HepG2 (cell line): Measurements from ENCODE around the gene BTBD7. TPM values are rescaled to one million over a fixed set of nuclear protein-coding genes. Genes with fewer than 3 reads are reported as not detected.
A peak's percentile ranks its signal among the peaks of the same experiment; 100 is the strongest.

Source experiments
- AHR ChIP-seq: IDR thresholded peaks from 2 replicates; pipeline ENCODE4 v1.6.1; 2018; ENCODE audit warnings: missing genetic modification reagents, missing compliant biosample characterization
- BORCS8-MEF2B ChIP-seq: sonication (generic); formaldehyde crosslinking; IDR thresholded peaks from 2 replicates; pipeline ENCODE4 v1.8.0; 2022; ENCODE audit warnings: mild to moderate bottlenecking, missing genetic modification reagents
- CBX5 ChIP-seq: sonication (generic); formaldehyde crosslinking; IDR thresholded peaks from 2 replicates; pipeline ENCODE4 v1.4.0; 2020; ENCODE audit warnings: missing genetic modification reagents, borderline replicate concordance
- DNMT1 ChIP-seq: sonication (generic); formaldehyde crosslinking; IDR thresholded peaks from 2 replicates; pipeline ENCODE4 v1.5.1; 2020; ENCODE audit warnings: mild to moderate bottlenecking, missing genetic modification reagents
- FOXM1 ChIP-seq: sonication (generic); formaldehyde crosslinking; IDR thresholded peaks from 2 replicates; pipeline ENCODE4 v1.5.0; 2020; ENCODE audit warnings: missing genetic modification reagents
- IKZF5 ChIP-seq: IDR thresholded peaks from 2 replicates; pipeline ENCODE4 v1.6.1; 2018; ENCODE audit warnings: missing genetic modification reagents, mild to moderate bottlenecking, missing compliant biosample characterization
- ISL2 ChIP-seq: sonication (generic); formaldehyde crosslinking; IDR thresholded peaks from 2 replicates; pipeline ENCODE4 v1.5.0; 2020; ENCODE audit warnings: missing genetic modification reagents
- JUND ChIP-seq: sonication (generic); formaldehyde crosslinking; IDR thresholded peaks from 2 replicates; pipeline ENCODE4 v1.8.0; 2022; ENCODE audit warnings: mild to moderate bottlenecking, missing genetic modification reagents
- PITX1 ChIP-seq: sonication (generic); formaldehyde crosslinking; IDR thresholded peaks from 2 replicates; pipeline ENCODE4 v1.5.1; 2020; ENCODE audit warnings: mild to moderate bottlenecking, missing genetic modification reagents
- PPARG ChIP-seq: conservative IDR thresholded peaks from 2 replicates; pipeline ENCODE4 v1.6.1; 2016; ENCODE audit warnings: missing biosample characterization, missing genetic modification reagents
- PTBP1 ChIP-seq: fragments of 200-400 bp; formaldehyde crosslinking; IDR thresholded peaks from 2 replicates; pipeline ENCODE4 v1.6.1; 2018; ENCODE audit warnings: low read length, low read depth; ENCODE audit not compliant: poor library complexity, severe bottlenecking
- RFXAP ChIP-seq: sonication (generic); formaldehyde crosslinking; IDR thresholded peaks from 2 replicates; pipeline ENCODE4 v1.4.0; 2020; ENCODE audit warnings: missing genetic modification reagents, borderline replicate concordance
- SAFB2 ChIP-seq: sonication (generic); formaldehyde crosslinking; IDR thresholded peaks from 2 replicates; pipeline ENCODE4 v1.5.1; 2020; ENCODE audit warnings: missing genetic modification reagents, low read depth, mild to moderate bottlenecking, borderline replicate concordance
- SRSF9 ChIP-seq: fragments of 200-400 bp; formaldehyde crosslinking; IDR thresholded peaks from 2 replicates; pipeline ENCODE4 v1.6.1; 2018; ENCODE audit warnings: borderline replicate concordance, mild to moderate bottlenecking, low read depth, low read length; ENCODE audit not compliant: insufficient read depth, poor library complexity, severe bottlenecking
- TMF1 ChIP-seq: sonication (generic); formaldehyde crosslinking; IDR thresholded peaks from 2 replicates; pipeline ENCODE4 v1.8.1; 2022; ENCODE audit warnings: low read depth, missing genetic modification reagents
- TRIM24 ChIP-seq: sonication (generic); formaldehyde crosslinking; IDR thresholded peaks from 2 replicates; pipeline ENCODE4 v1.8.0; 2022; ENCODE audit warnings: mild to moderate bottlenecking, missing genetic modification reagents
- ZBTB1 ChIP-seq: sonication (generic); formaldehyde crosslinking; IDR thresholded peaks from 2 replicates; pipeline ENCODE4 v1.4.0; 2020; ENCODE audit warnings: missing genetic modification reagents, borderline replicate concordance
- ZBTB33 ChIP-seq: sonication (generic); formaldehyde crosslinking; IDR thresholded peaks from 2 replicates; pipeline ENCODE4 v1.4.0; 2020; ENCODE audit warnings: missing genetic modification reagents
- ZFP62 ChIP-seq: sonication (generic); formaldehyde crosslinking; IDR thresholded peaks from 2 replicates; pipeline ENCODE4 v1.4.0; 2020; ENCODE audit warnings: missing genetic modification reagents
- ZNF160 ChIP-seq: sonication (generic); formaldehyde crosslinking; IDR thresholded peaks from 2 replicates; pipeline ENCODE4 v1.8.0; 2022; ENCODE audit warnings: mild to moderate bottlenecking, inconsistent platforms, missing genetic modification reagents
- ZNF362 ChIP-seq: sonication (generic); formaldehyde crosslinking; IDR thresholded peaks from 2 replicates; pipeline ENCODE4 v1.4.0; 2020; ENCODE audit warnings: missing genetic modification reagents, mild to moderate bottlenecking, borderline replicate concordance
- ZNF367 ChIP-seq: sonication (generic); formaldehyde crosslinking; IDR thresholded peaks from 2 replicates; pipeline ENCODE4 v1.4.0; 2020; ENCODE audit warnings: missing genetic modification reagents, borderline replicate concordance
- ZNF44 ChIP-seq: sonication (generic); formaldehyde crosslinking; IDR thresholded peaks from 2 replicates; pipeline ENCODE4 v1.5.1; 2020; ENCODE audit warnings: mild to moderate bottlenecking, missing genetic modification reagents
- ZNF547 ChIP-seq: sonication (generic); formaldehyde crosslinking; IDR thresholded peaks from 2 replicates; pipeline ENCODE4 v1.5.1; 2020; ENCODE audit warnings: mild to moderate bottlenecking, missing genetic modification reagents
- ZNF749 ChIP-seq: sonication (generic); formaldehyde crosslinking; IDR thresholded peaks from 2 replicates; pipeline ENCODE4 v1.8.0; 2022; ENCODE audit warnings: mild to moderate bottlenecking, missing genetic modification reagents, moderate library complexity, borderline replicate concordance
- ZNF781 ChIP-seq: sonication (generic); formaldehyde crosslinking; IDR thresholded peaks from 2 replicates; pipeline ENCODE4 v1.5.1; 2020; ENCODE audit warnings: borderline replicate concordance, mild to moderate bottlenecking, missing genetic modification reagents; ENCODE audit errors: not compliant biosample characterization
- polyA plus RNA-seq, 8 experiments: library from polyadenylated mRNA; depleted of rRNA in 3 of 8; stranded (reverse) in 7 of 8; unstranded in 1 of 8; fragments of >200 nt; fragmentation: Illumina TruSeq in 4 of 8; extraction: Trizol in 4 of 8; gene quantifications; 2 replicates each; pipeline versions ENCODE4 v1.2.1 to v1.2.3, GENCODE V29; 2011 to 2016; ENCODE audit warnings: low read depth in 4 of 8, missing spikeins in 1 of 8, mixed read lengths in 1 of 8; ENCODE audit not compliant: insufficient read depth in 1 of 8
- total RNA-seq, 5 experiments: library from RNA; depleted of rRNA; stranded (reverse); fragments of >200 nt; fragmentation: Illumina TruSeq; extraction: Trizol; gene quantifications; 2 replicates each; pipeline ENCODE4 v1.2.3, GENCODE V29; 2016; ENCODE audit warnings: low read depth in 1 of 5

The BTBD7 gene
- total and polyA plus RNA-seq, 2 of the 13 experiments (the other 11 are each of a cell fraction or from before 2014, with no cell fraction given), result 11.6 to 15.2 TPM

GRCh38 chr14:93206793-93207467 lies 125.9 kb downstream of the BTBD7 start, which contains the start of the genes GON7 and UBR7 (continued):
- TF ChIP-seq IKZF5 (CRISPR knock-in tag) (peak; percentile 80; the same call in 1 of the 2 replicates), PITX1 (CRISPR knock-in tag) (peak; percentile 28; the same call in 1 of the 2 replicates), CBX5 (CRISPR knock-in tag) (no peak; the same call in 1 of the 2 replicates), BORCS8-MEF2B (peak; percentile 82), ZBTB33 (CRISPR knock-in tag) (no peak), FOXM1 (CRISPR knock-in tag) (no peak), ZNF160 (no peak), PPARG (CRISPR knock-in tag) (0 out of 2 replicates have a peak, but pooled peaks have one; percentile 25), ISL2 (no peak; the same call in 1 of the 2 replicates), SAFB2 (CRISPR knock-in tag) (no peak), ZNF749 (CRISPR knock-in tag) (peak; percentile 67; the same call in 1 of the 2 replicates), SRSF9 (no peak), ZNF367 (CRISPR knock-in tag) (no peak), ZNF781 (CRISPR knock-in tag) (no peak), ZNF44 (CRISPR knock-in tag) (0 out of 2 replicates have a peak, but pooled peaks have one; percentile 39), JUND (CRISPR knock-in tag) (0 out of 2 replicates have a peak, but pooled peaks have one; percentile 4), DNMT1 (CRISPR knock-in tag) (no peak), TRIM24 (CRISPR knock-in tag) (no peak), PTBP1 (peak; percentile 35), ZFP62 (CRISPR knock-in tag) (no peak), AHR (CRISPR knock-in tag) (no peak), RFXAP (CRISPR knock-in tag) (no peak), ZBTB1 (CRISPR knock-in tag) (no peak), TMF1 (peak; percentile 73; the same call in 1 of the 2 replicates), ZNF362 (CRISPR knock-in tag) (no peak; the same call in 1 of the 2 replicates), ZNF547 (CRISPR knock-in tag) (no peak)
